ENCODE measurements around the gene EIF5A. TPM values are rescaled to one million over a fixed set of nuclear protein-coding genes. Genes with fewer than 3 reads are reported as not detected.
"Not testable (repeated sequence)": the region's sequence is repeated elsewhere in the genome, so short reads cannot be mapped to it uniquely, and the experiment has no call there.

EIF5A gene
- total RNA-seq, 1 donor from 2014 or later: 799 TPM

DNA sequence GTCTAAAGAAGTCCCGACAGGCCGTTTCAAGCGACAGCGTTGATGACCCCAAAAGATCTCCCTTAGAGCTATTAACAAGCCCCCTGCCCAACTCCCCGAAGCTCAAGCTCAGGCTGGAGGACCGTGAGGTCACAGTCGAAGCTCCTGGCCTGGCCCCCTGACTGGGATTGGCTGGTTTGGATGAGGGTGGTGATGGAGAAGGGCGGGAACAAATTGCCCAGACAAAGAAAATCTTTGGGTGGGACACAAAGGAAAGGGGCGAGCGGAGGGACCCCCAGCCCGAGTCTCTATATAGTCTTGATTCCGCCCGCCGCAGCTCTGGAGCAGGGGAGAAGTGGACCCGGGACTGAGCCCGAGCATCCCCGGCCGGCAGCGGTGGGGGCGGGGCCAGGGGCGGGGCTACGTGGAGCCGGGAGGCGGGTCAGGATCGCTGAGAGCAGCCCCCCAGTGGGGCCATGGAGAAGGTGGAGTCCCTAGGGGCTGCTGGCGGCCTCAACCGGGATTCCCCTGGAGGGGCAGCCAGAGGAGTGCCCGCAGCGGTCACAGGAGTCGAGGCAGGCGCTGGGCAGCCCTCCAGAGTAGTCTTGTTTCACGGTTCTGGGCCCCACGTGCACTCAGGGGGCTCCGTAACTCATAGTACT is 22.7 kb downstream of the EIF5A start:
- DNase-seq (ENCODE audit: low read depth, low spot score): peak; percentile 40

DNA sequence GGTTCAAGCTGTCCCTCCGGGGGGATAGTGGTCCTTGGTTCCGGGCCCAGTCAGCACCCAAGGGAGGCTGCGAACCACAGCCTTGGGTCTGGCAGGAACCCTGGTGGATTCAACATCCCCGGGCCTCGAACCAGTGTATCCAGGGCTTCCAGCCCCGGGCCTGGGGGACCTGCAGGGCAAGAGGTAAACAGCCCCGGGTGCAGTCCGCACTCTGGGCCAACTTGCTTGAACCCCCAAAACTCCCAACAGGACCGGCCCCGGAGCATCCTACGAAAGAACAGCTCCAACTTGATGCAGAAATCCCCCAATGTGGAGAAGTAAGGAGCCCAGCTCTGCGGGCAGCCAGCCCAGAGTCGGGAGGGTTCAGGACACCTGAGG is 23.2 kb downstream of the EIF5A start:
- DNase-seq (ENCODE audit: low read depth, low spot score): no peak

DNA sequence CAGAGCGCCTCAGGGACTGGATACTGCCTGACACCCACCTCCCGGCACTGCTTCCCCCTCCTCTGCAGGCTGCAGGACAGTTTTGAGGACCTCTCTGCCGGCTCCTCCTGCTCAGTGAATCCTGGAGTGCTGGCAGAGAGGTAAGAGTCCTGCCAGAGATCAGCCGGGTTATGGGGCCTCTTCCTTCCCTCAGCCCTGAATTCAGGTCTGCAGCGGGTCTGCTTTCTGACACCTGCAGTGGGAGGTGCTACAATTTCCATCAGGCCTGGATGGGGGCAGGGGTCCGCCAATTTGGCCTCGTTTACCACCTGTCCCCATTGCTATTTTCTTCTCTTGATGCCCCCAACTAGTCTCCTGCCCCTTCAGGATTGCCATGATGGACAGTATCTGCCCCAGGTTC is 24.7 kb downstream of the EIF5A start:
- DNase-seq (ENCODE audit: low read depth, low spot score): no peak

DNA sequence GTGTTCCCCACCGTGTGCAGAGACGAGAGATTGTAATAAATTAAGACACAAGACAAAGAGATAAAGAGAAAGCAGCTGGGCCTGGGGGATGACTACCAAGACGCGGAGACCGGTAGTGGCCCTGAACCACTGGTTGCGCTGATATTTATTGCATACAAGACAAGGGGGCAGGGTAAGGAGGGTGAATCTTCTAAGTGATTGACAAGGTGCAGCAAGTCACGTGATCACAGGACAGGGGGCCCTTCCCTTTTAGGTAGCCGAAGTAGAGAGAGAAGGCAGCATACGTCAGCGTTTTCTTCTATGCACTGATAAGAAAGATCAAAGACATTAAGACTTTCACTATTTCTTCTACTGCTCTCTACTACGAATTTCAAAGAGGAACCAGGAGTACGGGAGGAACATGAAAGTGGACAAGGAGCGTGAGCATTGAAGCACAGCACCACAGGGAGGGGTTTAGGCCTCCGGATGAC is 25.2 kb downstream of the EIF5A start:
- not testable (repeated sequence) for DNase-seq (ENCODE audit: low read depth, low spot score)

DNA sequence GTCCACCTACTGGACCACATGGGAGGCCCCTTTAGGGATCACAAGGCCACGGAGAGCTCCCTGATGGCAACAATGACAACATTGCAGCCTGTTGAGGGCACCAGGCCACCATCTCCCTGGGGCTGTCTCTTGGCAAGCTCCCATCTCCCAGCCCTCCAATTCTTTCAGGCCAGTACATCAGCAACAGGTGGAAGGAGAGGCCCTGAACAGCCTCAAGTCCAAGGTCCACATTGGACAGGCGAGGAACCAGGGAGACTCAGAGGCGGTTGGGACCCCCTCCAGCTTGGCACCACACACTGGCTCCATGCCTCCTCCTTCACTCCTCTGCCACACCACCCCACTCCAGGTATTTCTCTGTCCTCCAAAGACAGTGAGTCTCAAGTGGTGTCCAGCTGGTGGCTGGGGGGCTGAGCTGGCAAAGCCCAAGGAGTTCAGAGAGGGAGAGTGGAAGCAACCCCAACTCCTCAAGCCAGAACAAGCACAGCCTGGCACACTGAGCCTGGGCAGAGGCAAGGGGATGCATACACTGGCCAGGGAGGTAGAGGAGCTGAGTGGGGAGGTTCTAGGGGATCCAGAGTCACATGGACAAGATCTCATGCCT is 27.6 kb downstream of the EIF5A start:
- no peak for DNase-seq (ENCODE audit: low read depth, low spot score)

GRCh38 chr17:7335765-7336164 is 28.3 kb downstream of the EIF5A start:
- DNase-seq (ENCODE audit: low read depth, low spot score): not testable (repeated sequence)

DNA sequence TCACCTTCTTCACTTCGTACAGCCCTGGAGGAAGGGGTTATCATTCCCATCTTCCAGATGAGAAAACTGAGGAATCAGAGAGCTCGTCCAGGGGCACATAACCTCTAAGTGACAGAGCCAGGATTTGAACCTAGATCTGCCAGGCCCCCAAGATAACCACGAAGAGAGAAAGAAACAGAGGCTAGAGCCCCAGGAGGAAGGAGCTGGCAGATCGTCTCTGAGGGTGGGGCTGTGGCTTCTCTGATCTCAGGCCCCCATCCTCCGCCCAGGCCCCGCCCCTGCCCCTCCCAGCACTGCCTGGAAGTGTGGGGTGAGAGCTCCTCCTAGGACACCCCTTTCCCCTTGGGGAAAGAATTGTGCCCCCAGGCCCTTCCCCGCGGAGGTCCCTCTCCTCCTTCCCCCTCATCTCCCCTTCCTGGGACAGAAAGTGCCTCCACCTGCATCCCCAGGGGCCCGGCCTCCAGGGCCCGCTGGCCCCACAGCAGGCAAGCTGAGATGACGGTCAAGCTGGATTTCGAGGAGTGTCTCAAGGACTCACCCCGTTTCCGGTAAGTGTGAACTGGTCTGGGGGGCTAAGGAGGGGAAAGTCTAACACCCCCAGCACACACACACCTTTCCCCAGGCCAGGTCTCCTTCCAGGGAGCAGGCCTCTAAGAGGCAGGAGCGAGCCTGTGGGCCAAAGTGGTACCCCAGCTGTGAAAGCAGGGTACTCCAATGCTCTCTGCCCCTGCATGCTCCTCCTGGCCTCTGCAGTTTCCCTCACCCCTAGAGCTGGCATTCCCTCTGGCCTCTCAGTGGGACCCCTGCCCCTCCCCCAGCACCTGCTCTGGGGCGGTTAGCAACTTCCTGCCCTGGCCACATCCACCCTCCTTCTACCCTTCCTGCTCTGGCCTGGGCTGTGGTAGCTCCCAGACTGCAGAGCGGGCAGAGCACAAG is 29.1 kb downstream of the EIF5A start, which contains the start of gene ACAP1:
TSS of gene ACAP1 (plus strand) at position 290 of the 936 bp plus-strand sequence. CDS start at position 496, 206 bp downstream.
- DNase-seq (ENCODE audit: low read depth, low spot score): no peak

- DNase-seq (ENCODE audit: low read depth, low spot score): not testable (repeated sequence)
Observed at GRCh38 chr17:7337600-7337999, 30.2 kb downstream of the EIF5A start.

GRCh38 chr17:7340179-7340578 is 32.8 kb downstream of the EIF5A start:
- no peak for DNase-seq (ENCODE audit: low read depth, low spot score)

GRCh38 chr17:7341842-7342241 is 34.4 kb downstream of the EIF5A start:
- DNase-seq (ENCODE audit: low read depth, low spot score): no peak

DNA sequence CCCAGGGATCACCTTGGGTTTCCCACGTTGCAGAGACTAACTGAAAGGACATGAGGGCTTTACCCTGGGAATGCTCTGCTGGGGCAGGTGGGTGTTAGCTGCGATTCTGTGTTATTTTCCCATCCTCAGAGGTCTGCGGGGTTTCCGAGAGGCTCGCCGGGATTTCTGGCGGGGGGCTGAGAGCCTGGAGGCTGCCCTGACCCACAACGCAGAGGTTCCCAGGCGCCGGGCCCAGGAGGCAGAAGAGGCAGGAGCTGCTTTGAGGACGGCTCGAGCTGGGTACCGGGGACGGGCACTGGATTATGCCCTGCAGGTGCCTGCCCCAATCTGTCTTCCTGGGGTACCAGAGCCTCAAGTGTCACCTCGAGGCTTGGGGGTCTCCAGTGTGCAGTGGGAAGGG is 35.8 kb downstream of the EIF5A start:
- no peak for DNase-seq (ENCODE audit: low read depth, low spot score)

DNA sequence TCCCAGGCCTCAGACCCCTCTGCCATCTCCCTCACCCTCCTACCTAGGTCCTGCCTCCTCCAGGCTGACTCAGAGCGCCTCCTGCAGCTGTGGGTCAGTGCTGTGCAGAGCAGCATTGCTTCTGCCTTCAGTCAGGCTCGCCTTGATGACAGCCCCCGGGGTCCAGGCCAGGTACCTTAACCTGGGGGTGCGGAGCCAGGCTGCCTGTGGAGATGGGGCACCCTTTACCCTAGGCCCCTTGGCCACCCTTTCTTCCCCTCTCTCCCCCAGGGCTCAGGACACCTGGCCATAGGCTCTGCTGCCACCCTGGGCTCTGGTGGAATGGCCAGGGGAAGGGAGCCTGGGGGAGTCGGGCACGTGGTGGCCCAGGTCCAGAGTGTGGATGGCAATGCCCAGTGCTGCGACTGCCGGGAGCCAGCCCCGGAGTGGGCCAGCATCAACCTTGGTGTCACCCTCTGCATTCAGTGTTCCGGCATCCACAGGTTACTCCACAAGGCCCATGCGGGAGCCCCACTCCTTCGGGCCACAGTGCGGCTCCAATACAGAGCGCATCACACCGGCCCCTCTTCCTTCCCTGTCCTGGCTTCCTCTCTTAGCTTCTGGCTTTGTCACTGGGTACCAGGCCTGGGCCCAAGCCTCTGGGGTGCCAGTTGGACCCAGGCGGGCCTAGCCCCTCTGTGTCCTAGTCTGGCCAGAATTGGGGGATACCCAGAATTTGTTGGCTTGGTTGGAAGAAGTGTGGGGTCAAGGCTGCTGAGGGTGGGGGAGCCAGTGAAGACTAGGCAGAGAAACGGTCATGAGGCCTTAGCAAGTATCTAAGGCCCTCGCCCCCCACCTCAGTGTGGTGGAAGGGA is 39.6 kb downstream of the EIF5A start:
- no peak for DNase-seq (ENCODE audit: low read depth, low spot score)

DNA sequence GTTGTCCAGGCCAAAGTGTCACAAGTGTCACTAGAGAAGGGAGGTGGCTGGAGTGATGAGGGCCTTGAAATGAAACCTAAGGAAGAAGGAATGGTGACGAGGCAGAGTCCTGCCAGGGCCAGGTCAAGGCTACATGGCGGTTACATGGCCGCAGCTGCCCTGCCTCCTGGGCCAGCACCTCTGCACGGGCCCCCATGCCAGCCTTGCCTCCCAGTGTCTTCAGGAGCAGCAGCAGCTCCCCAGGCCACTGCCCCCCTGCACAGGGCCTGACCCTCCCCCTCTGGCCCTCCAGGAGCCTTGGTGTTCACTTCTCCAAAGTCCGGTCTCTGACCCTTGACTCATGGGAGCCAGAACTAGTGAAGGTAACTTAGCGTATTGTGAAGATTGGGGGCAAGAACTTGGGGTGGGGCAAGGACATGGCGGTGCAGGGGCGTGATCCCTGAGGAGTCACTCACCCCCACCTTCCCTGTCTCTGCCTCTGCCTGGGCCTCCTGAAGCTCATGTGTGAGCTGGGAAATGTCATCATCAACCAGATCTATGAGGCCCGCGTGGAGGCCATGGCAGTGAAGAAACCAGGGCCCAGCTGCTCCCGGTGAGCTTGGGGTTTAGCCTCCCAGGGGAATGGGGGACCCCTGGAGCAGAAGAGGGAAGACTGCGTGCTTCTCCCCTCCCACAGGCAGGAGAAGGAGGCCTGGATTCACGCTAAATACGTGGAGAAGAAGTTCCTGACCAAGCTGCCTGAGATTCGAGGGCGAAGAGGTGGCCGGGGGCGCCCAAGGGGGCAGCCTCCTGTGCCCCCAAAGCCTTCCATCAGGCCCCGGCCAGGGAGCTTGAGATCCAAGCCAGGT is 40.4 kb downstream of the EIF5A start:
- DNase-seq (ENCODE audit: low read depth, low spot score): no peak

DNA sequence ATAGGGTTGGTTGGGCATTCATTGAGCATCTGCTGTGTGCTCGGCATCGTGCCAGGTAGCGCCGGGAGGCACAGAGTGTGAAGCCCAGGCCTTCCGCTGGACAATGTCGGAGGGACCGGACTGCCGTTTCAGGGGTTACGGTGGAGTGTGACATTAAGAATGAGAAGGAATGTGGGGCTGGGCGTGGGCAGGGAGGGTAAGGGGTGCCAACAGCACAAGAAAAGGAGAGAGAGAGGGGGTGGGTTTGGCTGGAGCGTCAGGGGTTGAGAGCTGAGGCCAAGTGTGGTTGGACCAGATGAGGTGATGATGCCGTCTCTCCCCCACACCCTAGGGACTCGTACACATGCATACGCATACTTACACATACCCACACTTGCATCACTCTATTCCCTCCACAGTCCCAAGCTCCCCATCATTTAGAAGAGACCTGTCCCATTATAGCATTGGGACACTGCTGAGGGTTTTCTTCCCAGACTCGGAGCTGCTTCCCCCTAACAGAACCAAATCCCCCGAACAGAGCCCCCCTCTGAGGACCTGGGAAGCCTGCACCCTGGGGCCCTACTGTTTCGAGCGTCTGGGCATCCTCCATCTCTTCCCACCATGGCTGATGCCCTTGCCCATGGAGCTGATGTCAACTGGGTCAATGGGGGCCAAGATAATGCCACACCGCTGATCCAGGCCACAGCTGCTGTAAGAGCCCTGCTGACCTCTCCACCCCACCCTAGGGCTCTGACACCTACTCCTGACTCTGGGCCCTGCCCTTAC is 41.2 kb downstream of the EIF5A start:
- no peak for DNase-seq (ENCODE audit: low read depth, low spot score)

GRCh38 chr17:7351665-7352502 is 44.5 kb downstream of the EIF5A start, which contains the start of gene KCTD11:
KCTD11 (plus strand) TSS chr17:7352162.
- no peak for DNase-seq (ENCODE audit: low read depth, low spot score)

DNA sequence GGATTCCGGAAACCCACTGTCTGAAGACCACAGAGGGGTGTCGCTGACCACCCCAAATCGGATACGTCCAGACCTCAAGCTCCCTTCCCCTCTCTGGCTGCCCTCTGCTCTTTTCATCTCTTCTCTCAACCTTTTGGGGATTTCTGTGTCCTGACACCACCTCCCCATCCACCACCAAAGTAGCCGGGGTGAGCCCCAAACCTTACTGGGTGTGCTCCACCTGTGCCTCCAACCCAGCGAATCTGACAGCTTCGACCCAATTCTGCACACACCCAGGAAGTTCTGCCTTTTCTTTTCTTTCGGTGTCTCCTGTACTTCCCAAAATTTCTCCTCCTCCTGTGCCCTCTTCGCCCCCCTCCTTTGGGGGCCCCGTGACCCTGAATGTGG is 45.1 kb downstream of the EIF5A start:
- DNase-seq (ENCODE audit: low read depth, low spot score): no peak

GRCh38 chr17:7352910-7353635 is 45.6 kb downstream of the EIF5A start:
- DNase-seq (ENCODE audit: low read depth, low spot score): no peak
